Activated CD4-positive, alpha-beta T cell treated with anti-CD3 and anti-CD28 coated beads, Interleukin-2, Interleukin-6, amounts not matched to agents 100 ng/mL and 50 ng/mL, durations not matched to agents 16 hours and 8 hours (primary cell): Measurements from ENCODE around the gene AXDND1.
"Not testable (repeated sequence)": the region's sequence is repeated elsewhere in the genome, so short reads cannot be mapped to it uniquely, and the experiment has no call there.

Experiments used
- DNase-seq: peaks from one replicate; pipeline ENCODE4 v3.0.0-alpha.2; 2020

AXDND1 gene

GRCh38 chr1:179474713-179475112 is 108.9 kb downstream of the AXDND1 start:
- no peak for DNase-seq

DNA sequence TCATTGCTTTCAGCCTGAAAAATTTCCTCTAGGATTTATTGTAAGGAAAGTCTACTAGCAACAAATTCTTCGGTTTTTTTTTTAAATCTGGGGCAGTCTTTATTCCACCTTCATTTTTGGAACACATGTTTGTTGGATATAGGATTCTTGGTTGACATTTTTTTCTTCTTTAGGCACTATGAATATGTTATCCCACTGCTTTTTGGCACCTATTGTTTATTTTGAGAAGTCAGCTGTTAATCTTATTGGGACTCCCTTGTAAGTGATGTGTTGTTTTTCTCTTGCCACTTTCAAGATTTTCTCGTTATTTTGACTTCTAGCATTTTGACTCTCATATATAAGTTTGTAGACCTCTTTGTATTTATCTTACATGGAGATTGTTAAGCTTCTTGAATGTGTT is 110.7 kb downstream of the AXDND1 start:
- DNase-seq, result no peak

GRCh38 chr1:179478370-179478769 is 112.6 kb downstream of the AXDND1 start:
- DNase-seq, result no peak

DNA sequence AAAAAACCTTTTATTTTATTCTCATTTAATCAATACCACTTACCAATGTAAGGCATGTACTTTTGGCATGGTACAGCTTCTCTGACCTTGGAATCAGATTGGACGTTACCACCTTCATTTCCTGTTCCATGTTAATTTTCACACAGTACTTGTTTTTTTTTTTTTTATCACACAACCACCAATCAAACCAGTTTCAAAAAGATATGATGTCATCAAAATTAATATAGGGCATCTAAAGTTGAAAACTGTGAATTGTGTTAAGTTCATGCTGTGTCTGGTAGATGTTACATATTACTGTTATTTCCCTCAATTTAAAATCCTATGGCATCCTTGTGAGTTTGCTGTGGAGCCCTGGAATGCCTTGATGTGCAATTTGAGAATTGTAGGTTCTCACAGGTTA is 124.8 kb downstream of the AXDND1 start:
- no peak for DNase-seq

- DNase-seq, result no peak
Observed at GRCh38 chr1:179493323-179493722, 127.6 kb downstream of the AXDND1 start.

- no peak for DNase-seq
Observed at GRCh38 chr1:179506199-179506598, 140.4 kb downstream of the AXDND1 start.

- DNase-seq, result no peak
Observed at GRCh38 chr1:179509384-179509783, 143.6 kb downstream of the AXDND1 start.

DNA sequence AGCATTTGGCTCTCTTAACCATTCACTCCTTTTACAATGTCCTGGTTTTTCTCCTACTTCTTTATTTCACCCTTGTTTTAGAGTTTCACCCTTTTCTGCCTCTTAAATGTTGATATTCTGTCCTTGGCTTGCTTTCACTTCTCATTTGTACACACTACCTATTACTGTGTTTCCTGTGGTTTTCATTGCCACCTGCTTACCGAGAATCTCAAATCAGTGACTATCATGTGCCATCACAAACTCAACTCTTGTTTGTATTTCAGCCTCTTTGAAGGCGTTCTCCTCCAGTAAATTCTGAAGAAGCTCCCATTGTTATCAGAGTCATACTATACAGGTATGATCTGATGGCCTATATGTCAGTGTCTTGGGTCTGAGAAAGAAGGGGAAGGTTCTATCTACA is 144.3 kb downstream of the AXDND1 start:
- no peak for DNase-seq

- no peak for DNase-seq
Observed at GRCh38 chr1:179516976-179517705, 151.4 kb downstream of the AXDND1 start.

- DNase-seq, result not testable (repeated sequence)
Observed at GRCh38 chr1:179518544-179518943, 152.8 kb downstream of the AXDND1 start.

DNA sequence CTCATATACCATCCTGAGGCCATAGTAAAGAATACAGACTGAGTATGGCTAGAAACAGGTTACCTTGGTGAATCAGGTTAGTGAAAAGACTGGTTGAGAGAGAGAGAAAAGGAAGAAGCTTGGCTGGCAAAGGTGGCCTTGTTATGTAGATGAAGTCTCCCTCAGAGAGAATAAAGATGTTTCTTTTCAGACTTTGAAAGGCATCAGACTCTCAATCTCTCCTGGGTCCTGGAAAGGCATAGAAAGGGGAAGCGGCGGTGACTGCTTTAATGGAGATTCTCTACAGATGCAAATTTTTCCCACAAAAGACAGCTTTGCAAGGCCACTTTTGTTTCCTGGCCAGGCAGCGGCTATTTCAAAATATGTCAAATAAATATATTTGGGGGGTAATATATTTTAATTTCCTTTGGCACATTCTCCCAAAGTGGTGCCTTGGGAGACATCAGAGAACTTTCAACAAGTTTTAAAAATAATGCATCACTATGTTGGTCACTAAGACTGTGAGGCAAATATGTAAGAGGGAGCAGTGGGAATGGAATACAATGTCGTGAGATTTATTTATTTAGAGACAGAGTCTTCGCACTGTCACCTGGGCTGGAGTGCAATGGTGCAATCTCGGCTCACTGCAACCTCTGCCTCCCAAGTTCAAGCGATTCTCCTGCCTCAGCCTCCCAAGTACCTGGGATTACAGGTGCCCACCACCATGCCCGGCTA is 163.9 kb downstream of the AXDND1 start:
- no peak for DNase-seq

DNA sequence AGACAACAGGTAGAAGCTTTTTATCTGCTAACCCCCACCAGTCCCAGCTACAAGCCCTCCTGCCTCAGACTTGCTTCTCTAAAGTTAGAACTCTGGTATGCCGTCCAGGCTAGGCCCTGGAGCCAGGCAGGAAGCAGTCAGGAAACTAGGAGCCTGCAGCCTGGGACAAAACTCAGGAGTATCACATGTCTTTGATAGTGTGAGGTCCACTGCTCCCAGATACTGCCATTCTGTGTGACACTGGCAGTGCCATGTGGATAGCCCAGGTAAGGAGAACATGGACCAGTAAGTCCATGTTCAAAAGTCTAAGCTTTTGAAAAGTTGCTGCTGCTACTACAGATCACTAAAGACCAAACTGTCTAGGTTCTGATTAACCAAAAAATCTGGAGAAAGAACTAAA is 164.6 kb downstream of the AXDND1 start:
- DNase-seq, result no peak

DNA sequence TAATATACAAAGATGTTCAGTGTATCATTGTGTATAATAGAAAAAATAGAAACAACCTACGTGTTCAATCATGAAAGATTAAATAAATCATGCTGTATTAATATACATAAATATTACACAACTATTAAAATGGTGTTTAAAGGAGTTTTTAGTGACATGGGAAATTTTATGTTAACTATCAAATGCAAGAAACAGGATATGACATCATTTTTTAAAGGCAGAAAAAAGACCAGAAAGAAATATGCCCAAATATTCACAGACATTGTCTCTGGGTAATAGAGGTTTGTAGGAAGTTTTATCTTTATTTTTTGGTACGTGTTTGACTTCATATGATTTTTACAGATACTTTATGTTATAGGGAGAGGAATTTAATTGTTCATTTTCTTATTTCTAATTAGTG is 176.0 kb downstream of the AXDND1 start:
- no peak for DNase-seq

GRCh38 chr1:179545321-179545720 is 179.6 kb downstream of the AXDND1 start:
- DNase-seq, result no peak

DNA sequence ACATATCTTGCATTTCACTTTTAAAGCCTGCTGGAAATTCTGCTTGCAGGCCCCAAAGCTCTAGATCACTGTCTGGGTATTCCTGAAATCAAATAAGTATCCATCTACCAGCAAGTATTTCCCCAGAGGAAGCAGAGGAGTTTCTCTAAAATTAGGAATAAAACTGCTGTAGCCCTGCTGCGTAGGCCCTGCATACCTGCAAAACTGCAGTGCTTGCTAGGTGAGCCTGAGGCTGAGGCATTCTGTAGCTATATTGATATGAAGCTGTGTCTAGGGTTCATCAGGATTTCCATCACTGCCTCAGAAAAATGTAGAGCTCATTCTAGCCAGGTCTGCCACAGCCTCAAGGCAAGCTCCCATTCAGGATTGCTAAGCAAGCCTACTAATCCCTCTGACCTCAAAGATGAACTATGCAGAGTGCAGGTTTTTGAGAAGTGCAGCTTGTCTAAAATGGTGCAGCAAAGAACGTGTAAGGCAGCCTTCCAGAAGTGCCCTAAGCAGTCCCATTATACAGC is 181.3 kb downstream of the AXDND1 start:
- DNase-seq, result no peak

DNA sequence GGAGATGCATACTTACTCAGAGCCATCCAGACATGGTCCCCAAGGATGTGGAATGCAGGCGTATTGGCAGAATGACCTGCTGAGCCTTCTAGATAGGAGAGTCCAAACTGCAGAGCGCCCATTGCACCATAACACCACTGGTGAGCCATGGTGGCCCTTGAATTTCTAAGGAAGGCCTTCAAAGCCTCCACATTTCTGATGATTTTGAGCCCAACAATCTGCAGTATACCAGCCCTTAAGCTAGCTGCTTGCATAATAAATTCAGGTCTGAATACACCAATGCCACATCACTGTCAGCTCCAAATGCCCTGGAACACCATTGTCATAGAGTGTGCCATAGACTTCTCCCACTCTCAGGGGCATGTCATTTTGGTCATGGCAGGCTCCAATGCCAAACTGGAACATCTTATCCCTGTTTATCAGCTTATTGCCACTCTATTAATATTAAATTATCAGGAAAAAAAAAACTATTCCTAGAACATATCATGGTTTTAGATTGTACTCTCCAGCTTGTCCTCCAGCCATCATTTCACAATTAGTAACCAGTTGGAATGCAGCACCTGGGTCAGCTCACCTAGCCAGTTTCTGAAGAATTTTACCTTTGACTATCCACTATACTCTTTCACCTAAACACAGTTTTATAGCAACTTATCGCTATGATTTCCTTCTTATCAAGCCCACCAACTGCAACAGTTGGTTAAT is 183.0 kb downstream of the AXDND1 start:
- DNase-seq, result no peak

DNA sequence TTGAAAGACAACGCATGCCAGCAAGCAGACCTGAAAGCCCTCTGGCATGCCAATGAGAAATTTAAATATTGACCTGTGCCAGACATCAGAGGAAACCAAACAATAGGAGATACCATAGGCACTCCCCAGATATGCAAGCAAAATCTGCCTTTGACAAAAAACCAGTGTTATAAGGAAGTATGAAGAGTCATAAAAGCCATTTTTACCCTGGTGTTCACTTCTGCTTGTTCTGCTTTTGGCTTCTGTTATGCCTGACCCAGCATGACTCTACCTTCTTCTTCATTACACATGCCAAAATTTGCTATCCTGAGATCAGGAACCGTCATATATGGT is 183.6 kb downstream of the AXDND1 start:
- no peak for DNase-seq

DNA sequence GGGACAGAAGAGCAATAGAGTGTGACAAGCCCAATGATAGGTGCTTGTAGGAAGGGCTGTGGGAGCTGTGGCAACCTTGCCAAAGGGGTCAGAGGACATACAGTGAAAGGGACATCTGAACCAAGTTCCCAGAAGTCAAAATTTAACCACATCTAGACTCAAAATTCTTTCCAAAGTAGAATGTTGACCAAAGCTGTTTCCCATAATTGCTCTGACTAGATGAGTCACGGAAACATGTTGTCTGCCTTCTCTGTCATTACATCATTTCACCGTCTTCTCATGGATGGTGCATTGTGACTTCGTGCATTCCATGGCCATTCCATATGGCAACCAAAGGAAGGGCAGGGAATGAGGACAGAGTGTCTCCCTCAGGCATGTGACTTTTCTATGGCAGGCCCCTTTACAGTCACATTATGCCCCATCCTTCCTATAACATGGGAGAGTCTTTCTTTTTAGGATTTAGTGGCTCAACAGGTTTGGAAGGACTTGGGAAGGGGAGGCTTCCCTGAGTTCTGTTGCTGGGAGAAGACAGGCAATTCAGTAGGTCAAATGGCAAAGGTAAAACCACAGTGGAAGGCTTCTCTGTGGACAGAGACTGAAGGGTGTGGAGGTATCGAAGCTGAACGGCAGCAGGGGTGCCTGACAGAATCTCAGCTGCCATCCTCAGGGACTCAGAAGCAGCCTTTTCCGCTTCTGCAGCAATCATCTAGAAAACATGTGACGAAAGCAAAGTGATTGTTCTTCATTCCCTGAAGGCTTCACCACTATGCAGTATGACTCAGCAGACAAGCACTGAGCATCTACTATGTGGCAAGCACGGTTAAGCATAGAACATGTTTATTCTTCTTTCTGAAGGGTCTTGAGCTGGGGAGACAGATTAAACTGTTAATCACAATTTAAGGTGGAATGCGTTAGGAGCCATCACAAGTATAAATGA is 185.2 kb downstream of the AXDND1 start:
- DNase-seq, result no peak

GRCh38 chr1:179554427-179554826 is 188.7 kb downstream of the AXDND1 start:
- no peak for DNase-seq

DNA sequence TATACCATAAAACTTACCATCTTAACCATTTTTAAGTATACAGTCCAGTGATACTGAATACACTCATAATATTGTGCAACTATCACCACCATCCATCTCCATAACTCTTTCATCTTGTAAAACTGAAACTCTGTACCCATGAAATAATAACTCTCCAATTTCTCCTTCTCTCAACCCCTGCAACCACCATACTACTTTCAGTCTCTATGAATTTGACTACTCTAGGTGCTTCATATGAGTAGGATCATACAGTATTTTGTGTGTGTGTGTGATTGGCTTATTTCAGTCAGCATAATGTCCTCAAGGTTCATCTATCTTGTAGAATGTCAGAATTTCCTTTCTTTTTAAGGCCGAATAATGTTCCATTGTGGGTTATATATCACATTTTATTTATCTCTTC is 192.3 kb downstream of the AXDND1 start:
- no peak for DNase-seq

DNA sequence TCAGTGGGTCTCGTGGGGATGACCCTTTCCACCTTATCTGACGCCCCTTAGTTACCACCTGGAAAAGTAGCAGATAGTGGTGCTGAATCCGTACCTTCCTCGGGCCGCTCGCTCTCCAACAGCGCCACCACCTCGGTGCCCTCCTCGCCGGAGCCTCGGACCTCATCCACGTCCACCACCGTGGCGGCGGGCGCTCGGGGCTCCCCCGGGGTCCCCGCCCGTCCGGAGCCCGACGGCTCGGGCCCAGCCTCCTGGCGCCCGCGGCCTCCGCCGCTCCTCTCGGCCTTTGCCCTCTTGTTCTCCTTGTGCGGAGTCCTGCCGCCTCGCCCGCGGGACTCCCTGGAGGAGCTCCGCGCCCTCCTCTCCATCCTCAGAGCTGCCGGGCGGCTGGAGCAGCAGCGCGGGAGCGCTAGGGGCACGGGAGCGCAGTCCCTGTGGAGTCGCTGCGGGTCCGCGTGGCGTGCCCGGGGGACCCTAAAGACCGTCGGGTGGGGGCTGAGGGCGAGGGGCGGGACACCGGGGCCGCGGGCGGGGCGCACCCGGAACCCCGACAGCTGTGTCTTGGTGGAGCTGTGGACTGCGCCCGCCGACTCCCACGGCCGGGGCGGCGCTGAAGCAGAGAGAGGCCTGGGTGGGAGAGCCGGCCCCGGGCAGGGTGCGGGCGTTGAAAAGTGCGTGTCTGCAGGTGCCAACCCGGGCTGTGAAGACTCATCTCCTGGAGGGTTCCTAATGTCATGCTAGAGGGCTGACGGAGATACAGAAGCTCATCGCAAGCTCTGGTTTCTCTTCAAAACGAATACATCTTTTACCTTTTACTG is 209.9 kb downstream of the AXDND1 start, which contains the start of gene NPHS2:
Gene NPHS2 (minus strand): TSS at position 452 of the 818 bp plus-strand sequence. CDS start 84 bp downstream, at position 368.
- DNase-seq, result no peak

- DNase-seq, result no peak
Observed at GRCh38 chr1:179576509-179576908, 210.7 kb downstream of the AXDND1 start.
